ENCODE measurements around the gene ACAP3.

DNA sequence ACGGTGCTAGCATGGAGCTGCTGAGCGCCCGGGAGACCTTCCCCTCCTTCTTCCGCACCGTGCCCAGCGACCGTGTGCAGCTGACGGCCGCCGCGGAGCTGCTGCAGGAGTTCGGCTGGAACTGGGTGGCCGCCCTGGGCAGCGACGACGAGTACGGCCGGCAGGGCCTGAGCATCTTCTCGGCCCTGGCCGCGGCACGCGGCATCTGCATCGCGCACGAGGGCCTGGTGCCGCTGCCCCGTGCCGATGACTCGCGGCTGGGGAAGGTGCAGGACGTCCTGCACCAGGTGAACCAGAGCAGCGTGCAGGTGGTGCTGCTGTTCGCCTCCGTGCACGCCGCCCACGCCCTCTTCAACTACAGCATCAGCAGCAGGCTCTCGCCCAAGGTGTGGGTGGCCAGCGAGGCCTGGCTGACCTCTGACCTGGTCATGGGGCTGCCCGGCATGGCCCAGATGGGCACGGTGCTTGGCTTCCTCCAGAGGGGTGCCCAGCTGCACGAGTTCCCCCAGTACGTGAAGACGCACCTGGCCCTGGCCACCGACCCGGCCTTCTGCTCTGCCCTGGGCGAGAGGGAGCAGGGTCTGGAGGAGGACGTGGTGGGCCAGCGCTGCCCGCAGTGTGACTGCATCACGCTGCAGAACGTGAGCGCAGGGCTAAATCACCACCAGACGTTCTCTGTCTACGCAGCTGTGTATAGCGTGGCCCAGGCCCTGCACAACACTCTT, 24.5 kb upstream of the ACAP3 start:
- TF ChIP-seq, protein P1, sequence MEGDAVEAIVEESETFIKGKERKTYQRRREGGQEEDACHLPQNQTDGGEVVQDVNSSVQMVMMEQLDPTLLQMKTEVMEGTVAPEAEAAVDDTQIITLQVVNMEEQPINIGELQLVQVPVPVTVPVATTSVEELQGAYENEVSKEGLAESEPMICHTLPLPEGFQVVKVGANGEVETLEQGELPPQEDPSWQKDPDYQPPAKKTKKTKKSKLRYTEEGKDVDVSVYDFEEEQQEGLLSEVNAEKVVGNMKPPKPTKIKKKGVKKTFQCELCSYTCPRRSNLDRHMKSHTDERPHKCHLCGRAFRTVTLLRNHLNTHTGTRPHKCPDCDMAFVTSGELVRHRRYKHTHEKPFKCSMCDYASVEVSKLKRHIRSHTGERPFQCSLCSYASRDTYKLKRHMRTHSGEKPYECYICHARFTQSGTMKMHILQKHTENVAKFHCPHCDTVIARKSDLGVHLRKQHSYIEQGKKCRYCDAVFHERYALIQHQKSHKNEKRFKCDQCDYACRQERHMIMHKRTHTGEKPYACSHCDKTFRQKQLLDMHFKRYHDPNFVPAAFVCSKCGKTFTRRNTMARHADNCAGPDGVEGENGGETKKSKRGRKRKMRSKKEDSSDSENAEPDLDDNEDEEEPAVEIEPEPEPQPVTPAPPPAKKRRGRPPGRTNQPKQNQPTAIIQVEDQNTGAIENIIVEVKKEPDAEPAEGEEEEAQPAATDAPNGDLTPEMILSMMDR (IDR thresholded peaks at IDR 0.05): no peak
- TF ChIP-seq EP300 (IDR thresholded peaks at IDR 0.05) (no peak), POLR2A (IDR thresholded peaks at IDR 0.05) (no peak)

Data from sigmoid colon (tissue), 4 donors.